Hepatocyte (in vitro differentiated cells): ENCODE results near the gene IQGAP2.

Source experiments
- CTCF ChIP-seq: fragments of 200-600 bp; sonication (generic); IDR thresholded peaks from 2 replicates; pipeline ENCODE4 v1.5.1; 2016; ENCODE audit warnings: antibody characterized with exemption, mild to moderate bottlenecking; ENCODE audit not compliant: poor library complexity
- EZH2 ChIP-seq: fragments of 200-600 bp; sonication (generic); IDR thresholded peaks from 2 replicates; pipeline ENCODE4 v1.6.1; 2016; ENCODE audit warnings: antibody characterized with exemption, mild to moderate bottlenecking, borderline replicate concordance
- EZH2phosphoT487 ChIP-seq: fragments of 200-600 bp; sonication (generic); IDR thresholded peaks from one replicate; pipeline ENCODE4 v1.6.1; 2018; ENCODE audit warnings: antibody characterized with exemption, mild to moderate bottlenecking, low read depth, moderate library complexity; ENCODE audit not compliant: unreplicated experiment, severe bottlenecking

DNA sequence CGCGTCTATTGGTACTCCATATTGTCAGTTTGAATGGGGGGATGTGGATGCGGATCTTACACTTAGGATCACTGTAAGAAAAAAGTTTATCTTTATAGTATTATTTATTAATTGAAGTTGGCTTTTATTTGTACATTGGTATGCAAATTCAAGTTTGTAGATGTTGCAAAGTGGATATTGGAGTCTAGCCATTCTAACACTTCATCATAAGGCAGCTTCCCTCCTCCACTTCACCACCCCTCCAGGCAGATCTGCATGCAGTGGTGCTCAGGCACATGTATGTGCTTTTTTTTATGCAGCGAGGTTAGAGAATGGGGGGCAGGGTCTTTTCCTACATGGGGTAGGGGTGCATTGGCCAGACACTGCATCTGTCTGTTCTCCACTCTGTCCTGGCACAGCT, 84.3 kb downstream of the IQGAP2 start:
- no peak for TF ChIP-seq CTCF
- no peak for TF ChIP-seq EZH2
- no peak for TF ChIP-seq EZH2phosphoT487
